ENCODE measurements around the gene CIDEB.

Gene CIDEB

GRCh38 chr14:24332268-24332993, 24.7 kb upstream of the CIDEB start:
- DNase-seq: peak; percentile 17

GRCh38 chr14:24331731-24332267, 24.0 kb upstream of the CIDEB start:
- no peak for DNase-seq

GRCh38 chr14:24330973-24331674, 23.3 kb upstream of the CIDEB start:
- DNase-seq: no peak

GRCh38 chr14:24329736-24330135, 22.0 kb upstream of the CIDEB start:
- DNase-seq: no peak

GRCh38 chr14:24329073-24329663, 21.4 kb upstream of the CIDEB start:
- no peak for DNase-seq

GRCh38 chr14:24327914-24328313, 20.1 kb upstream of the CIDEB start:
- DNase-seq: peak; percentile 16

- DNase-seq: no peak
These were observed 19.5 kb upstream of the CIDEB start for GRCh38 chr14:24327303-24327702.

GRCh38 chr14:24325963-24326362, 18.2 kb upstream of the CIDEB start:
- DNase-seq: no peak

GRCh38 chr14:24325041-24325530, 17.3 kb upstream of the CIDEB start:
- no peak for DNase-seq

- DNase-seq: no peak
These were observed 16.2 kb upstream of the CIDEB start for GRCh38 chr14:24324024-24324423.

GRCh38 chr14:24323341-24323740, 15.6 kb upstream of the CIDEB start:
- DNase-seq: no peak

- no peak for DNase-seq
These were observed 14.9 kb upstream of the CIDEB start for GRCh38 chr14:24322672-24323071.

- DNase-seq: no peak
These were observed 13.6 kb upstream of the CIDEB start for GRCh38 chr14:24321212-24321975.

- DNase-seq: no peak
These were observed 9.6 kb upstream of the CIDEB start for GRCh38 chr14:24317141-24317928.

- no peak for DNase-seq
These were observed 8.8 kb upstream of the CIDEB start for GRCh38 chr14:24316597-24316950.

GRCh38 chr14:24315807-24316596, 8.2 kb upstream of the CIDEB start:
- DNase-seq: no peak

GRCh38 chr14:24315243-24315806, 7.5 kb upstream of the CIDEB start:
- no peak for DNase-seq

- DNase-seq: no peak
These were observed 6.8 kb upstream of the CIDEB start for GRCh38 chr14:24314377-24315193.

GRCh38 chr14:24313913-24314312, 6.1 kb upstream of the CIDEB start:
- DNase-seq: no peak

Data from T1000 (cell line).